ENCODE data around the gene NALCN.

Gene NALCN

DNA sequence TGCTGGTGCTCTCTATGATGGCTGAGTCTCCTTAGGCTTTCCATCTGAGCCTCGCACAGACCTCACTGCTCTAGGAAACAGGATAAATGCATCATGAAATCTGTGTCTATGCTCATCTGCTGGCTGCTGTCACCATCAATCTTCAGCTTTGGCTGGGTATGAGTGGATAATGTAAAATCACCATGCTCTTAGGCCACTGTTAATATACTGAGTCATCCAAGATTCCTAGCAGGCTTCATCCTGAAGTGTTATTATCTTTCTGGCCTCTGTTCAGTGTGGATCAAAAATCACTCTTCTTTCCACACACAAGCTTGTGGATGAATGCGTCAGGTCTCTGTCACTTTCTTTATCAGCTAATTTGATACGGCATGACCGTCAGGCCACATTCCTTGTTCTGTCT, 317.4 kb downstream of the NALCN start:
- no peak for DNase-seq

- no peak for DNase-seq
Measured at GRCh38 chr13:101092985-101093384, 323.3 kb downstream of the NALCN start.

DNA sequence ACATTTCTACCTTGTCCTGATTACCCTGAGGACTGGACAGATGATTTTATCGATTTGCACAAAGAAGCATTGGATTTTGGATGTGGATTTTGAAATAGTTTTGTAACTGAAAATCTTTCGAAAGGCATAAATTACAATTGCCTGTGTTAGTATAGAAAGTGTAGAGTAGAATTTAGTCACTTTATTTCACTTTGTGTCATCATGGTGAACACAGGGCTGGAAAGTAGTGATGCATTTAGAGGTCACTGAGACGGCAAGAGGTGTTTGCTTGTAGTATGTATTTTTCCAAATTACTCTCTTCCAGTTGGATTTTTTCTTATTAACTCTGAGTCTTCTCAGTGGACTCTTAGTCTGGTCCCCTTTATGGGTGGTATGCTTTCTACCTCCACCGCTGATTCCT, 326.0 kb downstream of the NALCN start:
- no peak for DNase-seq

DNA sequence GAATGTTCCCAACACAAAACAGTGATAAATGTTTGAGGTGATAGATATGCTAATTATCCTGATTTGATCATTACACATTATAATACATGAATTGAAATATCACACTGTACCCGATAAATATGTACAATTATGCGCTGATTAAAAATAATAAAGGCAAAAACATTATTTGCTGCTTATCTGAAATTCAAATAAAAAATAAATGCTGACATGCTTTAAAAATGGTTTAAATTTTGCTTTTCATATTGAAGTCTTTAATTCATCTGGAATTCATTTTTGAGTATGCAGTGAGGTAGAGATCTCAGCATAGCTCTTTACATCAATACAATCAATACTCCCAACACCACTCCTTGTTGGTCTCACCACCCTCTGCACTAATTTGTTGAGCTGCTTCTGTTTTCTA, 330.8 kb downstream of the NALCN start:
- no peak for DNase-seq

GRCh38 chr13:101082441-101082840, 333.9 kb downstream of the NALCN start:
- DNase-seq = no peak

DNA sequence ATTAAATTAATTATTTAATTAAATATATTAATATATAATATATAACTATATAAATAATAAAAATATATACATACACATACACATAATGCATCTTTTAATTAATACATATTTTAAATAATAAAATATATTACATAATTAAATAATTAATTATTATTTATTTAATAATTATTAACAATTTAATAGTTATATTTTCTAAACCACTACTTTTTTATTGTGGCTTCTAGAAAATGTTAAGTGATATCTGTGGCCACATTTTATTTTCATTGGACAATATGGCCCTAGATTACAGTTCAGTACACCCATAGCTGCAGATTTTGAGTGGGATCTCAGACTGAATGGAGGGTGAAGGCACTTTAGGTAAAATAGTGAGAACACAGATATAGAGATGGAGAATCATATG, 335.7 kb downstream of the NALCN start:
- DNase-seq = no peak

- no peak for DNase-seq
Measured at GRCh38 chr13:101065329-101065728, 351.0 kb downstream of the NALCN start.

GRCh38 chr13:101059793-101060192, 356.5 kb downstream of the NALCN start:
- DNase-seq = no peak

DNA sequence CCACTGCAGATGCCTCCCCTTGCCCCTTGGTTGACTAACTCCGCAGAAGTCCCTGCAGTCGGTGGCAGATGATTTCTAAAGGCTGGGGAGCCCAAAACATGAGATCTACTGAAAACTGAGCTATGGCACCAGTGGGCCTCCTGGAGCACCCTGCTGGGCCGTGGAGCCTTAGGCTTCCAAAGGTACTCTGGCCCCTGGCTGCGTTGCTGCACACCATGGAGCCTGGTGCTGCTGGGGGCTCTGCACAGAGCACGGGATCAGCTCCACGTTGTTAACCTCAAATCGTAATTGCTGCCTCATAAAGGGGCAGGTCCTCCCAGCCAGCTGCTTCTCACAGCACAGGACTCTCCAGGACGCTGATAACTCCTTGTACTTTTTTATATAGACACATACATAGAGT, 357.5 kb downstream of the NALCN start:
- no peak for DNase-seq

DNA sequence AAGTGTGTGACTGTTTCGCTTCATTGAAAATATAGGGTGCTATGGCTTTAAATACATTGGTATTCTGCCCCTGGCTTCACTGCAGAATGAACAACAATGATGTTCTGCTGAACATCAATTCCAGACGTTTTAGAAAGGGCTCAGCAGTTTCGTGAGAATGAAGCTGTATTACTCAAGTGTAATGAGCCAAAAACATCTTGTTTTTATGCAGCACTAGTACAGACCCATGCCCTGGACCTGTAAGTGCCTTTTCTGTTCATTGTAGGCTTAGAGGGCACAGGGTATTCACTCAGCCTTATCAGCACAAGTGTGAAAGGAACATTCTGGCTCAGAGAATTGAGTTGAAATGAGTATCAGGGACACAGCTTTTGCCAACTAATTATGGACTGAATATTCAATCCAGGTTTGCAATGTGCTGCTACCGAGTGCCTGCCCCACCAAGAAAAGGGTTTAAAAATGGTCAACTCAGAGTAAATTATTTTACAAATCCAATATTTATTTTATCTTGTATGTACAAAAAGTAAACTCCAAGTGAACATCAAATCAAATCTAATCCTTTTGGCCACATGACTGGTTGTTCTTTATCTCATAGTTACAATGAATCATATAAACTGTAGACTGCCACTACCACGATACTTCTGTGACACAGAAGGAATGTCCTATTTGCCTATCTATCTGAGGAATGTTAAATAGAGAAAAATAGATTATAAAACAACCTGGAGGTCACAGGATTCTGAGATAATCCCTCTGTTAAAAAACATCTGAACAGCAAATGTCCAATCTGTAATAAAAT, 362.8 kb downstream of the NALCN start:
- DNase-seq = no peak

- DNase-seq = no peak
Measured at GRCh38 chr13:101049166-101049850, 367.0 kb downstream of the NALCN start.

GRCh38 chr13:101036546-101036945, 379.8 kb downstream of the NALCN start:
- no peak for DNase-seq

GRCh38 chr13:101035119-101035620, 381.1 kb downstream of the NALCN start:
- DNase-seq = no peak

GRCh38 chr13:101026736-101027398, 389.4 kb downstream of the NALCN start:
- DNase-seq = no peak

GRCh38 chr13:101026328-101026727, 390.0 kb downstream of the NALCN start:
- no peak for DNase-seq

GRCh38 chr13:101025925-101026324, 390.4 kb downstream of the NALCN start:
- no peak for DNase-seq

- no peak for DNase-seq
Measured at GRCh38 chr13:101025519-101025918, 390.8 kb downstream of the NALCN start.

GRCh38 chr13:101019126-101019525, 397.2 kb downstream of the NALCN start:
- DNase-seq = no peak

DNA sequence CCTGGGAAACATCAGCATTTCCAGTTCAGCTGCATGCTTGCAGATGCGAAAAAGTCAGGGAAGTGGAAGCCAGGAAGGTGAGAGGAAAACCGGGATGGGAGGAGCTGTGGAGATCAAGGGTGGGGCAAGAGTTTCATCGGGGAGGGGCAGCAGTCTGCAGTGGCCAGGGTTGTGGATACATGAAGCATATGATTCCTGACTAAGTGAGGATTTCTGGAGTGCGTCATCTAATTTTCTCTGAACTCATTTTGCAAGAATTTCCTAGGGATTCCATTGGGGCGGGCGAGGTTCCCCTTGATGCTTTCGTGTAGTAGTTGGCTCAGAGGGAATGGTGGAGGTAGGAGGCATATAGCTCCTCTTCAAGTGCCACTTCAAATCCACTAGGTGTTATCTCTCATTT, 397.6 kb downstream of the NALCN start:
- no peak for DNase-seq

GRCh38 chr13:101017123-101017872, 399.0 kb downstream of the NALCN start:
- no peak for DNase-seq

DNA sequence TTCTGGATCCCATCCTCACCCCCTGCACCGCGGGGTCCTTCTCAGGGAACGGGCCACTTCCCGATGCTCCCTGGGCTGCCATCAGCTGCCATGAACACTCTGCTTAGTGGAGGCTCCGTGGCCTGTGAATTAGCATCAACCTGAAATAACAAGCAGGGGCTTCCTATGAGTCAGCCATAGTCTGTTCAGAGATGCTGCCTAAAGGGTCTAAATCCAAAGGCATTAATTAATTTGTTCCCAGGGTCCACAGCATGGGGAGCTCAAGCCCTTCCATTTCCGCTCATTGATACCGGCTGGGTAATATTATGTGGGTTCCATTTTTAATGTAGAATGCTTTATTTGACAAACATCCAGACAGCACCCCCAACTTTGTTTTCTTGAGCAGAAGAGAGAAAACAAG, 399.8 kb downstream of the NALCN start:
- DNase-seq = no peak

- no peak for DNase-seq
Measured at GRCh38 chr13:101013245-101013644, 403.1 kb downstream of the NALCN start.

DNA sequence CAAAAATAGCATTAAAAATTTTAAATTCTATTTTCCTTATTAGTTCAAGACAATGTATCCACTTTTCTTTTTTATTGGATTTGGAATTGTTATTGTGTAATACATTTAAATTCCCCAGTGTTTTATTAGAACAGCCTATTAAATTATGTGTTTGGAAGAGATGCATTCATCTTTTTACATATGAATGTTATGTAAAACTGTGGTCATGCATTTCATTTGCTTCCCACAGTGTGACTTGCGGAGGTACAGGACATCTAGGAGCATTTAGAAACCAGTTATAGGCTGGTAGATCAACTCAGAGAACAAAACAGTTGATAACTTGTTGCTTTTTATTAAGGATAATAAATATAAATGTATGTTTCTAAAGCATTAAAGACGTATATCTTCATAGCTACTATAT, 406.2 kb downstream of the NALCN start:
- no peak for DNase-seq

Data from GDM1 (cell line).